KG1 (cell line): Measurements from ENCODE around the gene DNAJC8.
A peak's percentile ranks its signal among the peaks of the same experiment; 100 is the strongest.

Experiments used
- DNase-seq: peaks from one replicate; lab custom pipeline; 2025; lab: John Stamatoyannopoulos, UW

The DNAJC8 gene

DNA sequence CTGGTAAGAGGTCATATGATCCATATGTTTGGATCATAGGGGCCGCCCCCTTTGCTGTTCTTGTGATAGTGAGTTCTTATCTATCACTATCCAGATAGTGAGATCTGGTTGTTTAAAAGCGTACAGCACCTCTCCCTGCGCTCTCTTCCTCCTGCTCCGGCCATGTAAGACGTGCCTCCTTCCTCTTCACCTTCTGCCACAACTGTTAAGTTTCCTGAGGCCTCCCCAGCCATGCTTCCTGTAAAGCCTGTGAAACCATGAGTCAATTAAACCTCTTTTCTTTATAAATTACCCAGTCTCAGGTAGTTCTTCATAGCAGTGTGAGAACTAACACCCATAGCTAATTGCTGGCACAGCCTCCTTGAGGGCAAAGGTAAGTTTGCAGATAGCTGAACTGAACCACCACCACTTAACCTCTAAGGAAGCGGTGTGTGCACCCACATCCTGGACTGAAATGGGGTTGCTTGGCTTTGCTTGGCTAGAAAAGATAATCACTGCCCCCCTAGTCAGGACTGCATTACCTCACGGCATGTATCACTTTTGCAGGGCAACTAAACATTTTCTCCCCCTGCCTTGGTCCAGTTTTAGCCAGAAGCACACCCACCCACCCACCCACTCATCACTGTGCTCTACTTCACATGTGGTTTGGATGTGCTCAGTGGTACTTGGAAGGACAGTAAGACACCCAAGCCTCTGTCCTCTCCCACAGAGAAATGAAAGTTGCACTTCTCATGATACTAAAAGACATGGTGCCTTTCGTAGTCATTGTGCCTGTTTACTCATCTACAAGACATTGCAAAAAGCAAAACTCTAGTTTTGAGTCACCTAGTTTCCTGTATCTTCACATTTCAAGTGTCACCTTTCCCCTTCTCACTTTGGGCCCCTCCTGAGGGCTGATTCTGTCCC, 33.2 kb downstream of the DNAJC8 start:
- DNase-seq = no peak

GRCh38 chr1:28197682-28198415, 35.0 kb downstream of the DNAJC8 start:
- no peak for DNase-seq

DNA sequence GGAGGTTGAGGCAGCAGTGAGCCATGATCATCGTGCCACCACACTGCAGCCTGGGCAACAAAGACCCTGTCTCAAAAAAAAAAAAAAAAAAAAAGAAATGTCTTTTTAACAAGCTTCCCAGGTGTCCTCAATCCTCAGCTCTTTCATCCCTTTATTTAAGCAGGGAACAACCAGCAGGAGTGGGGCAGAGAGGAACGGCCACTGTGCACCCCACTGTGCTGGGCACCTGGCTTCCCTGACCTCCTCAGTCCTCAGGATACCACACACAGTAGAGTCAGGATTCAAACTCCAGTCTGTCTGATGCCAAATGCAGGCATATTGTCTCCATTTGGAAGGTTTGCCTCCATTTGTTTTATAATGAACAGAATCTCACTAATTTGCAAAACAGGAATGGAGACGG, 36.5 kb downstream of the DNAJC8 start:
- DNase-seq = no peak

GRCh38 chr1:28195780-28196179, 37.0 kb downstream of the DNAJC8 start:
- DNase-seq = no peak

- DNase-seq = no peak
These were observed 38.3 kb downstream of the DNAJC8 start for GRCh38 chr1:28194326-28195035.

DNA sequence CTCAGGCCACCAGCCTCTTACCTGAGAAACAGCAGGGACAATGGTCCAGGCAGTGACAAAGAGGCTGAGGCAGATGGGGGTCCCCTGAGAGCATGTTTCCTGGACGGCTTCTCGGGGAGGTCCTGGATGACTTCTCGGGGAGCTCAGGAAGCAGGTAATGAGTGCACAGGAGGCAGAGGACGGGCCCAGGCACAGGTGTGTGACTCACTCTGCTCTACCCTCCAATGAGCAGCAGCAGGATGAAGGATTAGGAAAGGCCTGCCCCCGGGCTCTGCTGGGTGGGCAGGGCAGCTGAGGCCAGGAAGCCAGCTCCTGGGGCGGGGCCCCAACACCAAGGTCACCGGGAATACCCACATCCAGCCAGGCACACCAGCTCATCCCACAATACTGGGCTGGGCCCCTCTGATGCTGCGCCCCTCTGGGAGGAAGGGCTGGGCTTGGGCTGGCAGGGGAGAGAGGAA, 39.1 kb downstream of the DNAJC8 start:
- DNase-seq = no peak

GRCh38 chr1:28190996-28191645, 41.7 kb downstream of the DNAJC8 start:
- DNase-seq = no peak

GRCh38 chr1:28190337-28190979, 42.4 kb downstream of the DNAJC8 start:
- no peak for DNase-seq

DNA sequence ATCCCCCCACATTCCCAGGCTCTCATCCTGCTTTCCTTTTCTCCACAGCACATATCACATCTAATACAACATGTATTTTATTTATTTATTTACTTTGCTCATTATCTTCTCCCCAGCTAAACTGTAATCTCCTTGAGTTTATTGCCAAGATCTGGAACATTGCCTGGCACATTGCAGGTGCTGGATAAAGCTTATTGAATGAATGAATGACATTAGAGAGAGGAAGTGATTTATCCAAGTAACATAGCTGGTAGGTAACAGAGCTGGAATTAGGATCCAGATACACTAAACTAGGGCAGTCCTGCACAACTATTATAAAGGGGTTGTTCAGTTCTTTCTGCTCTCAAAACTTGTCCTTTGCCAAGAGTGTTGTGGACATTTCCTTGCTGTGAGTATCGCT, 47.8 kb downstream of the DNAJC8 start:
- DNase-seq = no peak

- no peak for DNase-seq
These were observed 52.2 kb downstream of the DNAJC8 start for GRCh38 chr1:28180306-28181305.

DNA sequence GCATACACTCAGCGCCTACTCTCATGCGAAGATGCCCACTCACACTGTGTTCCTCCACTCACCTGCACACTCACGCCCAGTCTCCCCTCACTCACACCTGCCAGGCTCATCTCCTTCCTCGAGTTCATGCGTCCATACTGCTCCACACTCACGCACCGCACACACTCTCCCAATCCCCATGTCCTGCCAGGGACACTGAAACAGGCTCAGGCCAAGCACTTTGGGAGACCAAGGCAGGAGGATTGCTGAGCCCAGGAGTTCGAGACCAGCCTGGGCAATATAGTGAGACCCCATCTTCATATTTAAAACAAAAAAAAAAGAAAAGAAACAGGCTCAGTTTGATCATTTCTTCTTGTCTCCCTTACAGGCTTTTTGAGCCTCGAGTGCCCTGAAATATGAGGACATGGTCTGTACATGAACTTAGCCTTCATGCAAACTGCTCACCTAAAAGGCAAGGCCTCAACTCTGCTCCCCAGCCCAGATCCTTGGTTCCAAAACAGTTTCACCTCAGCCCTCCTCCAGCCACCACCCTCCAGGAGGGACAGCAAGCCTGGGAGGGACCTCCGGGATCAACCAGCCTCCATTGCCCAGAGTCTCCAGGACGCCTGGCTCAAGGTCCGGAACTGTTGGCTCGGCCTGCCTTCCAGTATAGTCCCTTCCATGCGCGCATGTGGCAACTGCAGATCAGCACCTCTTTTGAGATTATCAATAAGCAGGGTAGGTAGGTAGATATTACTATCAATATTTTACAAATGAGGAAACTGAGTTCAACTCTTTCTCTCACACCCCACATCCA, 53.9 kb downstream of the DNAJC8 start:
- DNase-seq = no peak

DNA sequence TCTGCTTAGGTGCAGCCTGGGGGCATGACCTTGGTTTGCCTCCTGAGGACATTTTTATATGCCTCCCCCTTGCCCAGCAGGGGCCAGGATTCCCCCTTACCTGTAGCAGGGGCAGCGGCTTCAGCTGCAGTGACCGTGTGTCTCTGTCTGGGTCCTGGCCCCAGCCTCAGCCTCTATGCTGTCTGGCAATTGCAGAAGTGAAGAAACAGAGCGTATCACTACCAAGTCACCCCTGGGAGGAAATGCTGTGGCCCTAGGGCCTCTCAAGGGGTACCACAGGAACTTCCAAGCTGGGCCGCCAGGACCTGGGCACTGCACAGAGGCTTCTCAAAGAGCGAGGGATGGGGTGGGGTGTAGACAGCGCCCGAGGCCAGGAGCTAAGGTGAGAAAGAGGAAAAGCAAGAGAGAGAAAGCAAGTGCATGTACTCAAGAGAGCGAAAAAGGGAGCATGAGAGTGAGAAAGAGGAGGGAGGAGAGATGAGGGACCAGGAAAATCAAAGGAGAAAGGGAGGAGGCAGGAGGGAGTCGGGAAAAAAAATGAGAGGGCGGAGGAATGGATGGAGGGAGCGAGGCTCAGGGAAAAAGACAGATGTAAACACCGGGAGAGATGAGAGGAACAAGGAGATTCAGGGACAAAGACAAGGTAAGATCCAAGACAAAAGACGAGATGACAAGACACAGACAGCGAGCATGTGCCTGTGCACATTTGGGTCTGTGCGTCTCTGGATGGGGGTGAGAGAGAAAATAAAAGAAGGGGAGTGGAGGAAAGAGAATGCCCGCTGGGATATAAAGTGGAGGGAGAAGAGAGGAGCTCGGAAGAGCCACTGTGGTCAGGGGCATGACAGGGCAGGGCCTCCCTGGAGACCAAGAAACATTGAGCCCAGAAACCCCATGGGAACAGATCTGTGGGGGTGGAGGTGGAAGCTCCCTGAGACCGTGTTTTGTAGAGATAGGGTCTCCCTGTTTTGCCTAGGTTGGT, 56.0 kb downstream of the DNAJC8 start, which contains the start of gene PTAFR:
TSS of gene PTAFR (minus strand) at position 199 of the 979 bp plus-strand sequence. CDS start 25,669 bp downstream, outside the sequence.
- DNase-seq = no peak

DNA sequence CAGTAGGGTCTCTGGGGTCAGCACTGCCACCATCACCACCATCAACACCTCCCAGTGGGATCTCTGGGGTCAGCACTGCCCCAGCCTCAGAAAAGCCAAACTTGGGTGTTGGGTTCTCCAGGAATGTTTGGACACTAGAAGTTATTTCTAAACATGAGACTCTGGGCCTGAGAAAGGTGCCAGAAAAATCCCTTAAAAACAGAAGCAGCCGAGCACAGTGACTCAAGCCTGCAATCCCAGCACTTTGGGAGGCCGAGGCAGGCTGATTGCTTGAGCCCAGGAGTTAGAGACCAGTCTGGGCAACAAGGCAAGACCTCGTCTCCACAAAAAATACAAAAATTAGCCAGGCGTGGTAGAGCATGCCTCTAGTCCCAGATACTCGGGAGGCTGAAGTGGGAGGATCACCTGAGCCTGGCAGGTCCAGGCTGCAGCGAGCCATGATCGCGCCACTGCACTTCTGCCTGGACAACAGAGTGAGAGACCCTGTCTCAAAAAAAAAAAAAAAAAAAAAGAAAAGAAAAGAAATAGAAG, 56.8 kb downstream of the DNAJC8 start:
- no peak for DNase-seq

- no peak for DNase-seq
These were observed 58.9 kb downstream of the DNAJC8 start for GRCh38 chr1:28173980-28174297.

DNA sequence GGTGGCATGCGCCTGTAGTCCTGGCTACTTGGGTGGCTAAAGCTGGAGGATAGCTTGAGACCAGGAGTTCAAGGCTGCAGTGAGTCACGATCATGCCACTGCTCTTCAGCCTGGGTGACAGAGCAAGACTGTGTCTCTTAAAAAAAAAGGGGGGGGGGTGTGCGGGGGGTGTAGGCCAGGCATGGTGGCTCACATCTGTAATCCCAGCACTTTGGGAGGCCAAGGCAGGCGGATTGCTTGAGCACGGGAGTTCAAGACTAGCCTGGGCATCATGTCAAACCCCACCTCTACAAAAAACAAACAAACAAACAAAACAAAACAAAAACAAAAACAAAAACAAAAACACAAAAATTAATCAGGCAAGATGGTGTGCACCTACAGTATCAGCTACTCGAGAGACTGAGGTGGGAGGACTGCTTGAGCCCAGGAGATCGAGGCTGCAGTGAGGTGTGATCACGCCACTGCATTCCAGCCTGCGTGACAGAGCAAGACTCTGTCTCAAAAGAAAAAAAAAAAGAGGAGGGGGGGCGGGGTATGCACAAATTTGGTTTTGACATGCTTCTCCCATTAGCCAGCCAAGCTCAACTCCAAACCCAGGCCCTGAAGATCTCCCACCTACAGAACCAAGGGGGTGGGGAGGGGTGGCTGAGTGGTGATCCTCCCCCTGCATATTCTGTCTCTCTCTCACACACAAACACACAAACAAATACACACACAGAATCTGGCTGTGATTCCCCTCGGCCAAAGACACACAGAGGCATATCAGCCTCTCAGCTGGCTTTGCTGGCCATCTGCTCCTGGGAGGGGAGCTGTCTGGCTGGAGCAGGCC, 59.5 kb downstream of the DNAJC8 start:
- DNase-seq = no peak

GRCh38 chr1:28172713-28173150, 60.1 kb downstream of the DNAJC8 start:
- DNase-seq = peak; percentile 20

GRCh38 chr1:28171246-28171645, 61.6 kb downstream of the DNAJC8 start:
- no peak for DNase-seq
